ENCODE data around the gene PAQR8. TPM values are rescaled to one million over a fixed set of nuclear protein-coding genes. Genes with fewer than 3 reads are reported as not detected.

PAQR8 gene
- total RNA-seq, 2 donors from 2014 or later = 4.1 to 7.3 TPM

DNA sequence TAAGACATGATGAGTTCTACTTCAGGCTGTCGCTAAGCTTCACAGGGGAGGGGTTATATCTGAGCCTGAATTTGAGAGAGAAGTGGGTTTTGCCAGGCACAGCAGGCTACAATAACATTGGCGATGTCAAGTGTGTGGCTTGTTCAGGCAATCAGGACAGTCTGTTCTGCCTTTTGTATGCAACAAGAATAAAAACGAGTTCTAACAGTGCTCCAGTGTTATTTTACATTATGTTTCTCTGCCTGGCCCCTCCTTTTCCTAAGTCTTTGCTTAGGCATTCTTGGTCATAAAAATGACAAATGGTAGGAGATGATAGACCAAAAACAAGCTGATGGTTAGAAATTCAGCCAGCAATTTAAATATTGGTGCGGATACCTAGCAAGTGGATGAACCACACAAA, 26.8 kb downstream of the PAQR8 start:
- no peaks in the 10 kb centered on the region for H3K4me1 ChIP-seq (ENCODE audit: control insufficient read depth in 1 of 2, low read depth in 2 of 2)
- H3K4me3 ChIP-seq = no peak overlapping the region
- TF ChIP-seq, protein P1, sequence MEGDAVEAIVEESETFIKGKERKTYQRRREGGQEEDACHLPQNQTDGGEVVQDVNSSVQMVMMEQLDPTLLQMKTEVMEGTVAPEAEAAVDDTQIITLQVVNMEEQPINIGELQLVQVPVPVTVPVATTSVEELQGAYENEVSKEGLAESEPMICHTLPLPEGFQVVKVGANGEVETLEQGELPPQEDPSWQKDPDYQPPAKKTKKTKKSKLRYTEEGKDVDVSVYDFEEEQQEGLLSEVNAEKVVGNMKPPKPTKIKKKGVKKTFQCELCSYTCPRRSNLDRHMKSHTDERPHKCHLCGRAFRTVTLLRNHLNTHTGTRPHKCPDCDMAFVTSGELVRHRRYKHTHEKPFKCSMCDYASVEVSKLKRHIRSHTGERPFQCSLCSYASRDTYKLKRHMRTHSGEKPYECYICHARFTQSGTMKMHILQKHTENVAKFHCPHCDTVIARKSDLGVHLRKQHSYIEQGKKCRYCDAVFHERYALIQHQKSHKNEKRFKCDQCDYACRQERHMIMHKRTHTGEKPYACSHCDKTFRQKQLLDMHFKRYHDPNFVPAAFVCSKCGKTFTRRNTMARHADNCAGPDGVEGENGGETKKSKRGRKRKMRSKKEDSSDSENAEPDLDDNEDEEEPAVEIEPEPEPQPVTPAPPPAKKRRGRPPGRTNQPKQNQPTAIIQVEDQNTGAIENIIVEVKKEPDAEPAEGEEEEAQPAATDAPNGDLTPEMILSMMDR (IDR thresholded peaks at IDR 0.05) = no peak
- DNase-seq (ENCODE audit: low spot score) (no peak), ATAC-seq (ENCODE audit: insufficient number of reproducible peaks, low FRiP score, low read depth) (no peak)
- no peaks in the 10 kb centered on the region for H3K36me3 ChIP-seq
- H3K27ac ChIP-seq = no peak overlapping the region
- H3K27me3 ChIP-seq (replicated peaks; ENCODE audit: insufficient read depth) = no peaks in the 10 kb centered on the region
- no peaks in the 10 kb centered on the region for H3K9me3 ChIP-seq

DNA sequence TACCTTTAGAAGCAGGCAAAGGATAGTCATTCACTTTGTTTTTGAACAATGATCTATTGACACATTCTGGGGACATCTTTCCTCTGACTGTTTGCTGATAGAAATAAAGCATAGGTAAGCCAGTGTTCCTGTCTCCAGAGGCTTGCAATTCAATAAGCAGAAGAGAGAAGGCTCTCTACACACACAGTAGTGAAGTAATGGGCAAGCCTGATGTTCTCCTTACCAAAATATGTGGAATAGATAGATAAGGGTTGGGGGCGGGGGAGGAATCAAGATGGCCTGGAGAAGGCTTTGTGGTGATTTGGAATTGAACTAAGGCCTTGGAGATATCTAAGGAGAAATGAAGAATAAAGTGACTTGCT, 27.3 kb downstream of the PAQR8 start:
- no peak for ATAC-seq (ENCODE audit: insufficient number of reproducible peaks, low FRiP score, low read depth)

GRCh38 chr6:52389626-52390360, 27.8 kb downstream of the PAQR8 start:
- no peak for ATAC-seq (ENCODE audit: insufficient number of reproducible peaks, low FRiP score, low read depth)
- no peaks in the 10 kb centered on the region for H3K36me3 ChIP-seq
- H3K4me3 ChIP-seq = no peak overlapping the region
- TF ChIP-seq, protein P1 (IDR thresholded peaks at IDR 0.05) = no peak
- no peaks in the 10 kb centered on the region for H3K4me1 ChIP-seq (ENCODE audit: control insufficient read depth in 1 of 2, low read depth in 2 of 2)
- no peaks in the 10 kb centered on the region for H3K9me3 ChIP-seq
- H3K27me3 ChIP-seq (replicated peaks; ENCODE audit: insufficient read depth) = no peaks in the 10 kb centered on the region
- H3K27ac ChIP-seq = no peak overlapping the region
- no peak for DNase-seq (ENCODE audit: low spot score)

More for the DNA sequence above, 27.3 kb downstream of the PAQR8 start:
- Histone ChIP-seq H3K27ac (no peak overlapping the region), H3K4me3 (no peak overlapping the region), H3K4me1 (ENCODE audit: control insufficient read depth in 1 of 2, low read depth in 2 of 2) (no peaks in the 10 kb centered on the region), H3K27me3 (replicated peaks; ENCODE audit: insufficient read depth) (no peaks in the 10 kb centered on the region), H3K9me3 (no peaks in the 10 kb centered on the region), H3K36me3 (no peaks in the 10 kb centered on the region)
- DNase-seq (ENCODE audit: low spot score) = no peak
- TF ChIP-seq, protein P1 (IDR thresholded peaks at IDR 0.05) = no peak

DNA sequence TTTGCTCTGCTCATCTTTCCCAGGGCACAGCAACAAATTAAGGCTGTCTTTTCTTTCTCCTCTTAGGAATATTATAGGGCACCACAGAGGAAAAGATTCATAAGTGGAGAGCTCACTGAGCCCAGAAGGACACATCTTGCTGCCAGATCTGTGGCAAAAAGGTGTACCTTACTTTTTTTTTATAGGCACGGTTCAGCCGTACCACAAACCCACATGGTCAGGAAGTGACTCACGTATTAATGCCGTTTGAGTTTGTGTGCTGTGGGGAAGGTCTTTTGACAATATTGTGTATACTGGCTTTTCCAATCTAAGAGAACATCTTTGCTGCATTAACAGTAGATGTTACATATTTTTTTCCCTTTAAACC, 28.4 kb downstream of the PAQR8 start:
- ATAC-seq (ENCODE audit: insufficient number of reproducible peaks, low FRiP score, low read depth) = no peak

DNA sequence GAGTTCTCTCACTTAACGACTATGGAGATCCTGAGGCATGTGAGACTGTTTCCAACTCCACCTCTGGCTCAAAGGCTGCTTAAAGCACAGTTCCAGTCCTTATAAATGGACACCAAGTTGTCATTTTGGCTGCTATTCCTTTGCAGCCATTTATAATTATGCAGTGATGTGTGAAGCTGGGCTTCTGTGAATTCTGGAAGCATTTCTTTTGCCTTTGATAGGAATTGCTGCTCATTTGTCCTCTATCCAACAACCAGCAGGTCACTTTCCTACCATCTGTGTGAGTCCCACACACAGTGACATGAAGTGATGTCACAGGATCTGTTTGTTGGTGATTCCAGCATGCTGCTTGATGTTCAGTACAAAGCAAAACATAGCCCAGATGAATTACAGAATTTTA, 29.6 kb downstream of the PAQR8 start:
- no peak for DNase-seq (ENCODE audit: low spot score)
- TF ChIP-seq, protein P1 (IDR thresholded peaks at IDR 0.05) = no peak
- no peaks in the 10 kb centered on the region for H3K9me3 ChIP-seq
- no peak overlapping the region for H3K4me3 ChIP-seq
- no peaks in the 10 kb centered on the region for H3K27me3 ChIP-seq (replicated peaks; ENCODE audit: insufficient read depth)
- ATAC-seq (ENCODE audit: insufficient number of reproducible peaks, low FRiP score, low read depth) = no peak
- no peaks in the 10 kb centered on the region for H3K4me1 ChIP-seq (ENCODE audit: control insufficient read depth in 1 of 2, low read depth in 2 of 2)
- H3K27ac ChIP-seq = no peak overlapping the region
- no peaks in the 10 kb centered on the region for H3K36me3 ChIP-seq

More for the DNA sequence above, 28.4 kb downstream of the PAQR8 start:
- no peak overlapping the region for H3K27ac ChIP-seq
- H3K4me3 ChIP-seq = no peak overlapping the region
- no peaks in the 10 kb centered on the region for H3K27me3 ChIP-seq (replicated peaks; ENCODE audit: insufficient read depth)
- DNase-seq (ENCODE audit: low spot score) = no peak
- H3K36me3 ChIP-seq = no peaks in the 10 kb centered on the region
- H3K4me1 ChIP-seq (ENCODE audit: control insufficient read depth in 1 of 2, low read depth in 2 of 2) = no peaks in the 10 kb centered on the region
- H3K9me3 ChIP-seq = no peaks in the 10 kb centered on the region
- TF ChIP-seq, protein P1 (IDR thresholded peaks at IDR 0.05) = no peak
